Measurements from ENCODE around the gene CZIB. TPM values are rescaled to one million over a fixed set of nuclear protein-coding genes. Genes with fewer than 3 reads are reported as not detected.
"Not testable (repeated sequence)": the region's sequence is repeated elsewhere in the genome, so short reads cannot be mapped to it uniquely, and the experiment has no call there.

The CZIB gene
- total and polyA plus RNA-seq, 3 experiments from 2014 or later: 58.0 to 60.4 (median 58.4) TPM

DNA sequence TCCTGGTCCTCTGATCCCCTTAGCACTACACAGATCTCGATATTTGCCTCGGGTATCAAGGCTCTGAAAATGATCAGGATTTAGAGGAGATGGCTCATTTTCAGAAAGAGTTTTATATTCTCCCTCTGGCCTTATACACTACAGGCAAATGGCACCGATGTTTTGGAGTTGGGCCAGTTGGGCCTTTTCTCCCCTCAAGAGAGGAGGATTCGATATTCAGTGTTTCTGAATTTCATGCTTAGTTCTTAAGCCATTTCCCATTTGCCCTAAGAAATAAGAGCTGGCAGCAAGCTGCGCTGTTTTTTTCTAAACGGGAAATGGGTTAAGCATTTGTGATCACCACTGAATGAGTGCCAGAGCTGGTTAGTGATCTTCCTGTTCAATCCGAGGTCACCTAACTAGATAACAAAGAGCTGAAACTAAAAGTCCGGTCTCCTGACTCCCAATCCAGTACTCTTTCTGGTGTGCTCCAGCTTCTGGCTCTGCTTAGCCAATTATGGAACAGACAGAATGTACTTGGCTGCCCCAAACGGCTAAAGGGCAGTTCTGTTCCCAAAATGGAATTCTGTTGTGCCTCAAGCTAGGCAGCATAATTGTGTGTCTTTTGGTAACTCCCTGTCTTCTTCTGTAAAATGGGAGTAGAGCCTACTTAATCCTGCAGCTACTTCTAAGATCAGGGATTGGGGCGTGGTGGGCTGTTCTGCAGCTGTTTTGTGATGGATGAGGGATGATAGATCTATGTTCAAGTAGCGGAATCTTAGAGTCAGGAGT is 25.0 kb downstream of the CZIB start:
- Mint-ChIP-seq H3K36me3 (peaks cover 0 to 20% (median 7%) of the 10 kb centered on the region in 3 donors), H3K4me3 (peak overlapping the region in 5 of 7 donors; percentile 1 to 99 (median 94)), H3K27ac (peak overlapping the region in 7 of 8 donors; percentile 59 to 99 (median 95)), H3K27me3 (no peaks in the 10 kb centered on the region), H3K4me1 (peaks cover 26 to 42% (median 38%) of the 10 kb centered on the region in 3 donors), H3K9me3 (no peaks in the 10 kb centered on the region)
- ChIA-PET CTCF (interaction anchor here (1.3 to 2.8 kb wide), 3 partner anchors 10 to 25 kb away, joined by 5 to 18 read pairs (median 5); partner anchors contain the start of gene CZIB), POLR2A (no interaction called here)
- Histone ChIP-seq H3K27me3 (ENCODE audit: insufficient read depth, low read length, poor library complexity, severe bottlenecking) (no peaks in the 10 kb centered on the region), H3K4me1 (ENCODE audit: insufficient read depth, low read length) (peaks cover 21% of the 10 kb centered on the region), H3K4me3 (ENCODE audit: low read length) (no peak overlapping the region), H3K9me3 (ENCODE audit: low read length) (no peaks in the 10 kb centered on the region), H3K27ac (ENCODE audit: low read depth, low read length) (no peak overlapping the region), H3K36me3 (ENCODE audit: insufficient read depth, low read length) (no peaks in the 10 kb centered on the region)
- no peak for DNase-seq

DNA sequence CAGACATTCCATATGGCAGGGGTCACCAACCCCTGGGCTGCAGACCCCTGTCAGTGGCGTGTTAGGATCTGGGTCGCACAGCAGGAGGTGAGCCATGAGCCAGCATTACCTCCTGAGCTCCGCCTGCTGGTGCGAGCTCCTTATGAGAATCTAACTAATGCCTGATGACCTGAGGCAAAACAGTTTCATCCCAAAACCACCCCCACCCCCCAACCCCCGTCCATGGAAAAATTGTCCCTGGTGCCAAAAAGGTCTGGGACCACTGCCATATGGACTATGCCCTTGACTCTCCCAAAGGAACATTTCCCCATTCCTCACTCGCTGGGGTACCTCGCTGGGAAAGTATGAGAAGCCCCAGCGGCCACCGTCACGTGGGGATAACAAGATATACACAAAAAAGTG is 30.2 kb downstream of the CZIB start:
- no peaks in the 10 kb centered on the region for H3K27me3 ChIP-seq (ENCODE audit: insufficient read depth, low read length, poor library complexity, severe bottlenecking)
- Mint-ChIP-seq H3K27me3 (peaks cover 0 to 20% of the 10 kb centered on the region in 2 donors), H3K4me3 (no peak overlapping the region), H3K9me3 (no peaks in the 10 kb centered on the region), H3K36me3 (no peaks in the 10 kb centered on the region), H3K4me1 (peaks cover 0 to 3% (median 0%) of the 10 kb centered on the region in 3 donors), H3K27ac (no peak overlapping the region)
- ChIA-PET POLR2A (no interaction called here), CTCF (interaction anchor here (0.9 kb wide), 1 partner anchor 9 kb away, joined by 4 read pairs; no protein-coding TSS in a partner anchor)
- H3K4me1 ChIP-seq (ENCODE audit: insufficient read depth, low read length): no peaks in the 10 kb centered on the region
- H3K27ac ChIP-seq (ENCODE audit: low read depth, low read length): no peak overlapping the region
- no peaks in the 10 kb centered on the region for H3K9me3 ChIP-seq (ENCODE audit: low read length)
- no peak overlapping the region for H3K4me3 ChIP-seq (ENCODE audit: low read length)
- DNase-seq: no peak
- H3K36me3 ChIP-seq (ENCODE audit: insufficient read depth, low read length): no peaks in the 10 kb centered on the region

DNA sequence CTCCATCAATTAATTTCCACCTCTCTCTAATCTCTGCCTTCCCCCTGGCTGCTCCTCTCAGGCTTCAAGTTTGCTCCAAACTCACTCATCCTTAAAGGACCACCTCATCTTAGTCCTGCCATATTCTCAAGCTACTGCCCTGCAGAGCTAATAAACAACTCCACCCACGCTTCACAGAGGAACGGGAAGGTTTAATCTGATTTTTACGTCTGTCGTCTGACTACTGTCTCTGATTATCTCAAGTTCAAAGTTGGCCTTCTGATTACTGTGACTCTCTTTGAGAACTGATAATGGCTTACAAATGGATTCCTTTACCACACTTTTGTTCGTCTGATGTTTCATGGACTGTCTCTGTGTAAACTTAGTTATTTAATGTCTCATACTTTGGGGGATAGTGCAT is 31.4 kb downstream of the CZIB start:
- Histone ChIP-seq H3K4me1 (ENCODE audit: insufficient read depth, low read length) (no peaks in the 10 kb centered on the region), H3K9me3 (ENCODE audit: low read length) (no peaks in the 10 kb centered on the region), H3K27me3 (ENCODE audit: insufficient read depth, low read length, poor library complexity, severe bottlenecking) (no peaks in the 10 kb centered on the region), H3K36me3 (ENCODE audit: insufficient read depth, low read length) (no peaks in the 10 kb centered on the region), H3K27ac (ENCODE audit: low read depth, low read length) (no peak overlapping the region), H3K4me3 (ENCODE audit: low read length) (no peak overlapping the region)
- POLR2A ChIA-PET: no interaction called here
- no peak for DNase-seq
- Mint-ChIP-seq H3K4me1 (no peaks in the 10 kb centered on the region), H3K27me3 (peaks cover 0 to 20% of the 10 kb centered on the region in 2 donors), H3K36me3 (no peaks in the 10 kb centered on the region), H3K4me3 (no peak overlapping the region), H3K27ac (no peak overlapping the region), H3K9me3 (no peaks in the 10 kb centered on the region)
- CTCF ChIA-PET: no interaction called here

DNA sequence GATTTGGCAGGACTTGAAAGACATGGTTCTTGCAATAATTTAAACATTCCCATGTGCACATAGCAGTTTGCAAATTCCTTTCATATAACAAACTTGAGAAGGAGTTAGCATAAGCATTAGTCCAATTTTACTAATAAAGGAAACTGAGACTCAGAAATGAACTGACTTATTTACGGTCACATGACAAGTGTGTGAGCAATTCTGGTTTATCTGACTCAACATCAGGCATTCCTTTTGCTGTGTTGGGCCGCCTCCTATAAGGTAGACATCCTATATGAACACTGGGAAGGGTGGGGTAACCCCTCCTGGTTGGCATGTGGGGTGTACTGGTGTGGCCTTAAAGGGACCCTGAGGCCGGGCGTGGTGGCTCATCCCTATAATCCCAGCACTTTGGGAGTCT is 32.3 kb downstream of the CZIB start:
- H3K4me3 Mint-ChIP-seq: no peak overlapping the region
- no peaks in the 10 kb centered on the region for H3K36me3 Mint-ChIP-seq
- no peak overlapping the region for H3K4me3 ChIP-seq (ENCODE audit: low read length)
- H3K4me1 Mint-ChIP-seq: no peaks in the 10 kb centered on the region
- DNase-seq: no peak
- no peaks in the 10 kb centered on the region for H3K27me3 ChIP-seq (ENCODE audit: insufficient read depth, low read length, poor library complexity, severe bottlenecking)
- no peaks in the 10 kb centered on the region for H3K9me3 Mint-ChIP-seq
- H3K36me3 ChIP-seq (ENCODE audit: insufficient read depth, low read length): no peaks in the 10 kb centered on the region
- H3K9me3 ChIP-seq (ENCODE audit: low read length): no peaks in the 10 kb centered on the region
- H3K4me1 ChIP-seq (ENCODE audit: insufficient read depth, low read length): no peaks in the 10 kb centered on the region
- no peak overlapping the region for H3K27ac Mint-ChIP-seq
- ChIA-PET CTCF (no interaction called here), POLR2A (no interaction called here)
- peaks cover 0 to 20% of the 10 kb centered on the region in 2 donors for H3K27me3 Mint-ChIP-seq
- no peak overlapping the region for H3K27ac ChIP-seq (ENCODE audit: low read depth, low read length)

DNA sequence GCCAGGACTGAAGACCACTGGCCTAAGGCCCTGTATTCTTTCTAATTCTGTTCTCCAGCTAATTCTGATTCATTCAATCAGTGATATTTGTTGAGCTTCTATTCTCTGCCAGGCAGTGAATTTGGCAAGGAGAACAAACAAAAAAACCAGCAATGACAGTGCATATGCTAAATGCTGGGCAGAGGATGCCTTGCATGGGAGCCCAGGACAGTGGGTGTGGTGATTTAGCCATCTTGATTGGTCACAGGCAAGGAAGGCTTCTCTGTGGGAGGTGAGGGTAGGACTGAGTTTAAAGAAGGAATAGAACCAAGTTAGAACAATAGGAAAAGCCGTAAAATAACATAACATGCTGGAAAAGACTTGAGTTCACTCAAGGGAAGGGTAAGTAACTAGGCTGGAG is 33.0 kb downstream of the CZIB start:
- Mint-ChIP-seq H3K27ac (peak overlapping the region in 1 of 8 donors; percentile 44), H3K4me1 (no peaks in the 10 kb centered on the region), H3K27me3 (peaks cover 0 to 20% of the 10 kb centered on the region in 2 donors), H3K36me3 (no peaks in the 10 kb centered on the region), H3K9me3 (no peaks in the 10 kb centered on the region), H3K4me3 (no peak overlapping the region)
- H3K36me3 ChIP-seq (ENCODE audit: insufficient read depth, low read length): no peaks in the 10 kb centered on the region
- H3K4me1 ChIP-seq (ENCODE audit: insufficient read depth, low read length): no peaks in the 10 kb centered on the region
- no peaks in the 10 kb centered on the region for H3K9me3 ChIP-seq (ENCODE audit: low read length)
- POLR2A ChIA-PET: no interaction called here
- DNase-seq: no peak
- no peak overlapping the region for H3K27ac ChIP-seq (ENCODE audit: low read depth, low read length)
- H3K27me3 ChIP-seq (ENCODE audit: insufficient read depth, low read length, poor library complexity, severe bottlenecking): no peaks in the 10 kb centered on the region
- CTCF ChIA-PET: interaction anchor here (4.4 kb wide), 1 partner anchor 8 kb away, joined by 18 read pairs; the partner anchor contains the start of gene CPT2
- H3K4me3 ChIP-seq (ENCODE audit: low read length): no peak overlapping the region

DNA sequence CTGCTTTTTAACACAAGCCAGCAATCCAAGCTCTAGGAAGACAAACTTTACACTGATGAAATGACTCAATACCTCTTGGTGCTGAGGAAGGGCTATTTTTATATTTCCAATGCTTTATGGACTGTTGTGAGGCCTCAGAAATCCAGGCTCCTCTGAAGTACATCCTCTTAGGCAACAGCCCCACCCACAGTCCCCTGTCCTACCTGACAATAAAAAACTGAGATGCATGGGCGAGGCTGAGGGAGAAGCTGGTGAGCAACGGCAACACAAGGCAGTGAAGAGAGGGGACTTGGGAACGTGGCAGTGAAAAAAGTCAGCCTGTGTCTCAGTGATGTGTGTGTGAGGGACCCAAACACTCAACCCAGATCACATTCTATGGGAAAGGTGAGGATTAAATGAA is 33.9 kb downstream of the CZIB start:
- no peaks in the 10 kb centered on the region for H3K27me3 ChIP-seq (ENCODE audit: insufficient read depth, low read length, poor library complexity, severe bottlenecking)
- POLR2A ChIA-PET: no interaction called here
- no peak overlapping the region for H3K27ac ChIP-seq (ENCODE audit: low read depth, low read length)
- no peak overlapping the region for H3K27ac Mint-ChIP-seq
- no peak overlapping the region for H3K4me3 ChIP-seq (ENCODE audit: low read length)
- H3K9me3 Mint-ChIP-seq: no peaks in the 10 kb centered on the region
- no peaks in the 10 kb centered on the region for H3K4me1 Mint-ChIP-seq
- H3K36me3 ChIP-seq (ENCODE audit: insufficient read depth, low read length): no peaks in the 10 kb centered on the region
- CTCF ChIA-PET: interaction anchor here (1.6 to 4.4 kb wide), 2 partner anchors 9 to 15 kb away, joined by 3 to 18 read pairs; partner anchors contain the start of gene CPT2
- no peaks in the 10 kb centered on the region for H3K4me1 ChIP-seq (ENCODE audit: insufficient read depth, low read length)
- H3K9me3 ChIP-seq (ENCODE audit: low read length): no peaks in the 10 kb centered on the region
- no peaks in the 10 kb centered on the region for H3K36me3 Mint-ChIP-seq
- no peak overlapping the region for H3K4me3 Mint-ChIP-seq
- H3K27me3 Mint-ChIP-seq: peaks cover 0 to 20% of the 10 kb centered on the region in 2 donors
- no peak for DNase-seq

DNA sequence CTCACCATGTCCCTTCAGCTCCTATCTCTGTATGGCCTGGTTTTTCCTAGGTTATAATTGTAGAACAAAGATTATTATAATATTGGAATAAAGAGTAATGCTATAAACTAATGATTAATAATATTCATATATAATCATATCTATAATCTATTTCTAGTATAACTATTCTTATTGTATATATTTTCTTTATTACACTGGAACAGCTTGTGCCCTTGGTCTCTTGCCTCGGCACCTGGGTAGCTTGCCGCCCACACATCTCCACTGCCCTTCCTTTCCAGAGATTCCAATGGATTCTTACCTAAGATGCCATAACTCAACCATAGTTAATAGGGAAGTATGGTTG is 34.5 kb downstream of the CZIB start:
- not testable (repeated sequence) for H3K9me3 ChIP-seq (ENCODE audit: low read length); H3K4me1 ChIP-seq (ENCODE audit: insufficient read depth, low read length); H3K4me1 Mint-ChIP-seq; H3K27me3 ChIP-seq (ENCODE audit: insufficient read depth, low read length, poor library complexity, severe bottlenecking); H3K4me3 ChIP-seq (ENCODE audit: low read length); H3K9me3 Mint-ChIP-seq; H3K4me3 Mint-ChIP-seq; H3K36me3 Mint-ChIP-seq; H3K36me3 ChIP-seq (ENCODE audit: insufficient read depth, low read length); DNase-seq; H3K27ac ChIP-seq (ENCODE audit: low read depth, low read length)
- POLR2A ChIA-PET: interaction anchor here (0.6 kb wide), 1 partner anchor 845 kb away, joined by 4 read pairs; no protein-coding TSS in a partner anchor
- Mint-ChIP-seq H3K27ac (peak overlapping the region in 1 of 8 donors; percentile 44), H3K27me3 (peaks cover 0 to 23% of the 10 kb centered on the region in 2 donors)
- CTCF ChIA-PET: interaction anchor here (1.6 to 4.4 kb wide), 2 partner anchors 9 to 16 kb away, joined by 3 to 18 read pairs; partner anchors contain the start of gene CPT2

DNA sequence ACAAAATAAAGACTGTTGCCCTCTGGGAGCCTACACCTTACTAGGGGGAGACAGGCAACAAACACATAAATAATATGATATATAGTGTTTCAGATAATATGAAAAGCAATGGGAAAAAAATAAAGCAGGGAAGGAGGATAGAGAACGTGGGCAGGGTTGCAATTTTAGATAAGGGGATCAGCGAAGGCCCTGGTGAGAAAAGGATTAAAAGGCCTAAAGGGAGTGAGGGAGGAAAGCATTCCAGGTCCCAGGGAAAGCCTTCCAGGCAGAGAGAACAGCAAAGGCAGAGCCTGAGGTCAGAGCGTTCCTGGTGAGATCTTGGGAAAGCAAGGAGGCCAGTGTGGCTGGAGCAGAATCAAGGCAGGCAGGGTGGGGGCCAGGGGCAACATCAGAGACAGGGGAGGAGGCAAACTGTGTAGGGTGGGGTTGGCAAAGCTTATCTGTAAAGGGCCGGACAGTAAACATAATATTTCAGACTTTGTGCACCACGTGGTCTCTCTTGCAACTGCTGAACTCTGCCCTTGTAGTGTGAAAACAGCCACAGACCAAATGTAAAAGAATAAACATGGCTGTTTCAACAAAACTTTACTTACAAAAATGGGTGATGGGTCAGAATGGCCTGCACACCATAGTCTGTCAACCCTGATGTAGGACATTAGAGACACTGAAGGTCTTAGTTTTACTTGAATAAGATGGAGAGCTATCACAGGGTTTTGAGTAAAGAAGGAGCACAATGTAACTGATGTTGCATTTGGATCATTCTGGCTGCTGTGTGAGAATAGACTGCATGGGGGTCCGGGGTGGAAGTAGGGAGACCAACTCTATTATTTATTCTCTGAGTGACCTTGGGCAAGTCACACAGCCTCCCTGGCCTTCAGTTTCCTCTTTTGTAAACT is 37.1 kb downstream of the CZIB start:
- Histone ChIP-seq H3K27ac (ENCODE audit: low read depth, low read length) (peak overlapping the region; percentile 43), H3K27me3 (ENCODE audit: insufficient read depth, low read length, poor library complexity, severe bottlenecking) (no peaks in the 10 kb centered on the region), H3K36me3 (ENCODE audit: insufficient read depth, low read length) (no peaks in the 10 kb centered on the region), H3K4me3 (ENCODE audit: low read length) (no peak overlapping the region), H3K9me3 (ENCODE audit: low read length) (no peaks in the 10 kb centered on the region), H3K4me1 (ENCODE audit: insufficient read depth, low read length) (no peaks in the 10 kb centered on the region)
- H3K27ac Mint-ChIP-seq: no peak overlapping the region
- CTCF ChIA-PET: interaction anchor here (1.2 to 4.4 kb wide), 3 partner anchors 11 to 12 kb away, joined by 4 to 18 read pairs (median 5); partner anchors contain the start of gene CPT2
- peaks cover 0 to 2% (median 0%) of the 10 kb centered on the region in 3 donors for H3K4me1 Mint-ChIP-seq
- POLR2A ChIA-PET: interaction anchor here (0.7 kb wide), 1 partner anchor 47 kb away, joined by 3 read pairs; no protein-coding TSS in a partner anchor
- H3K36me3 Mint-ChIP-seq: no peaks in the 10 kb centered on the region
- no peaks in the 10 kb centered on the region for H3K9me3 Mint-ChIP-seq
- no peak for DNase-seq
- H3K27me3 Mint-ChIP-seq: peaks cover 0 to 16% of the 10 kb centered on the region in 2 donors
- no peak overlapping the region for H3K4me3 Mint-ChIP-seq

Data from CD8-positive, alpha-beta memory T cell (primary cell).